Gastroesophageal sphincter (tissue), 3 donors: ENCODE measurements around the gene NOL9.

Experiments used
- POLR2AphosphoS5 ChIP-seq: sonication (generic); formaldehyde crosslinking; IDR thresholded peaks from one replicate; pipeline ENCODE4 v1.6.1; 2017; ENCODE audit warnings: antibody characterized with exemption
- TF ChIP-seq, protein P1 (sequence below), 4 experiments: fragments of 200-600 bp in 2 of 4; fragments of 450-650 bp in 2 of 4; sonication (generic) in 1 of 4; IDR thresholded peaks; one replicate each; pipeline ENCODE4 v1.5.1; 2017 to 2019; ENCODE audit warnings: antibody characterized with exemption in 4 of 4, mild to moderate bottlenecking in 2 of 4, moderate library complexity in 2 of 4

DNA sequence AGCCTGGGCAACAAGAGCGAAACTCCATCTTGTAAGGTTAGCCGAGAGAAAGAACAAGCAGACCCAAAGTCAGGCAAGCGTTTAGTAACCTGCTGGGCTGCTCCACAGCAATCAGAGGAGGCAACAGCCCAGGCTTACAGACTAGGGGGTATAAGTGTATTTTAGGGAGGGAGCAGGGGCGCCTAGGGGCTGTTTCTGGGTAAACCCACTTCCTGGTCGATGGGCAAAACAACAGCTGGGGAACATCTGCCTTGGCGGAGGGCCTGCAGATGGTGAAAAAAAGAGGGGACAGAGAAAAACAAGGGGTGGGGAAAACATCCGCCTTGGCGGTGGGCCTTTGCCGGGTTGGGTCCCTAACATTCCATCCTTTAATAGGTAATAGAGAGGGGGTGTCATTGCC lies 6.0 kb upstream of the NOL9 start:
- no peak for TF ChIP-seq POLR2AphosphoS5
- TF ChIP-seq, protein P1, sequence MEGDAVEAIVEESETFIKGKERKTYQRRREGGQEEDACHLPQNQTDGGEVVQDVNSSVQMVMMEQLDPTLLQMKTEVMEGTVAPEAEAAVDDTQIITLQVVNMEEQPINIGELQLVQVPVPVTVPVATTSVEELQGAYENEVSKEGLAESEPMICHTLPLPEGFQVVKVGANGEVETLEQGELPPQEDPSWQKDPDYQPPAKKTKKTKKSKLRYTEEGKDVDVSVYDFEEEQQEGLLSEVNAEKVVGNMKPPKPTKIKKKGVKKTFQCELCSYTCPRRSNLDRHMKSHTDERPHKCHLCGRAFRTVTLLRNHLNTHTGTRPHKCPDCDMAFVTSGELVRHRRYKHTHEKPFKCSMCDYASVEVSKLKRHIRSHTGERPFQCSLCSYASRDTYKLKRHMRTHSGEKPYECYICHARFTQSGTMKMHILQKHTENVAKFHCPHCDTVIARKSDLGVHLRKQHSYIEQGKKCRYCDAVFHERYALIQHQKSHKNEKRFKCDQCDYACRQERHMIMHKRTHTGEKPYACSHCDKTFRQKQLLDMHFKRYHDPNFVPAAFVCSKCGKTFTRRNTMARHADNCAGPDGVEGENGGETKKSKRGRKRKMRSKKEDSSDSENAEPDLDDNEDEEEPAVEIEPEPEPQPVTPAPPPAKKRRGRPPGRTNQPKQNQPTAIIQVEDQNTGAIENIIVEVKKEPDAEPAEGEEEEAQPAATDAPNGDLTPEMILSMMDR (IDR thresholded peaks at IDR 0.05), result no peak
